ENCODE measurements around the gene NR2F1-AS1. TPM values are rescaled to one million over a fixed set of nuclear protein-coding genes. Genes with fewer than 3 reads are reported as not detected.

Gene NR2F1-AS1
- total RNA-seq, 2 donors from 2014 or later = not detected

GRCh38 chr5:93608855-93609254 lies 27.8 kb upstream of the NR2F1-AS1 start:
- Mint-ChIP-seq H3K4me3 (no peak overlapping the region), H3K36me3 (peaks cover 8% of the 10 kb centered on the region), H3K4me1 (ENCODE audit: low read depth in 2 of 2) (peaks cover 23 to 30% of the 10 kb centered on the region in 2 donors), H3K9me3 (no peaks in the 10 kb centered on the region), H3K27me3 (peaks cover 66 to 91% of the 10 kb centered on the region in 2 donors), H3K27ac (no peak overlapping the region)
- no peak for ATAC-seq
- DNase-seq (ENCODE audit: low spot score) = no peak

GRCh38 chr5:93607367-93608258 lies 26.6 kb upstream of the NR2F1-AS1 start:
- DNase-seq (ENCODE audit: low spot score) (no peak), ATAC-seq (peak; percentile 67 to 78)
- peak overlapping the region; percentile 49 for H3K4me3 Mint-ChIP-seq
- peaks cover 65 to 79% of the 10 kb centered on the region in 2 donors for H3K27me3 Mint-ChIP-seq
- H3K36me3 Mint-ChIP-seq = peaks cover 8% of the 10 kb centered on the region
- peaks cover 20 to 30% of the 10 kb centered on the region in 2 donors for H3K4me1 Mint-ChIP-seq (ENCODE audit: low read depth in 2 of 2)
- H3K9me3 Mint-ChIP-seq = no peaks in the 10 kb centered on the region
- H3K27ac Mint-ChIP-seq = no peak overlapping the region

- Mint-ChIP-seq H3K9me3 (no peaks in the 10 kb centered on the region), H3K4me3 (no peak overlapping the region), H3K27ac (no peak overlapping the region), H3K27me3 (peaks cover 63 to 66% of the 10 kb centered on the region in 2 donors), H3K4me1 (ENCODE audit: low read depth in 2 of 2) (peaks cover 11 to 20% of the 10 kb centered on the region in 2 donors), H3K36me3 (peaks cover 5% of the 10 kb centered on the region)
- DNase-seq (ENCODE audit: low spot score) = no peak
- no peak for ATAC-seq
Observed at GRCh38 chr5:93606382-93606752, 25.3 kb upstream of the NR2F1-AS1 start.

GRCh38 chr5:93604644-93605515 lies 23.9 kb upstream of the NR2F1-AS1 start:
- Mint-ChIP-seq H3K36me3 (no peaks in the 10 kb centered on the region), H3K27me3 (peaks cover 51 to 53% of the 10 kb centered on the region in 2 donors), H3K27ac (no peak overlapping the region), H3K4me1 (ENCODE audit: low read depth in 2 of 2) (peaks cover 10 to 16% of the 10 kb centered on the region in 2 donors), H3K9me3 (no peaks in the 10 kb centered on the region), H3K4me3 (peak overlapping the region; percentile 12)
- DNase-seq (ENCODE audit: low spot score) = no peak
- ATAC-seq = no peak

GRCh38 chr5:93603793-93604643 lies 23.0 kb upstream of the NR2F1-AS1 start:
- no peak for ATAC-seq
- Mint-ChIP-seq H3K36me3 (no peaks in the 10 kb centered on the region), H3K9me3 (no peaks in the 10 kb centered on the region), H3K27me3 (peaks cover 43 to 47% of the 10 kb centered on the region in 2 donors), H3K4me1 (ENCODE audit: low read depth in 2 of 2) (peaks cover 10 to 16% of the 10 kb centered on the region in 2 donors), H3K4me3 (no peak overlapping the region), H3K27ac (no peak overlapping the region)
- no peak for DNase-seq (ENCODE audit: low spot score)

- H3K27ac Mint-ChIP-seq = no peak overlapping the region
Observed at GRCh38 chr5:93603078-93603792, 22.2 kb upstream of the NR2F1-AS1 start.

GRCh38 chr5:93602241-93603077 lies 21.4 kb upstream of the NR2F1-AS1 start:
- no peaks in the 10 kb centered on the region for H3K9me3 Mint-ChIP-seq
- H3K27me3 Mint-ChIP-seq = peaks cover 28 to 38% of the 10 kb centered on the region in 2 donors
- no peak overlapping the region for H3K27ac Mint-ChIP-seq
- no peak for DNase-seq (ENCODE audit: low spot score)
- peaks cover 3 to 9% of the 10 kb centered on the region in 2 donors for H3K4me1 Mint-ChIP-seq (ENCODE audit: low read depth in 2 of 2)
- H3K36me3 Mint-ChIP-seq = no peaks in the 10 kb centered on the region
- no peak overlapping the region for H3K4me3 Mint-ChIP-seq
- no peak for ATAC-seq

More at GRCh38 chr5:93603078-93603792, 22.2 kb upstream of the NR2F1-AS1 start:
- Mint-ChIP-seq H3K4me1 (ENCODE audit: low read depth in 2 of 2) (peaks cover 10 to 16% of the 10 kb centered on the region in 2 donors), H3K4me3 (no peak overlapping the region), H3K9me3 (no peaks in the 10 kb centered on the region), H3K27me3 (peaks cover 36 to 44% of the 10 kb centered on the region in 2 donors), H3K36me3 (no peaks in the 10 kb centered on the region)
- no peak for ATAC-seq
- no peak for DNase-seq (ENCODE audit: low spot score)

DNA sequence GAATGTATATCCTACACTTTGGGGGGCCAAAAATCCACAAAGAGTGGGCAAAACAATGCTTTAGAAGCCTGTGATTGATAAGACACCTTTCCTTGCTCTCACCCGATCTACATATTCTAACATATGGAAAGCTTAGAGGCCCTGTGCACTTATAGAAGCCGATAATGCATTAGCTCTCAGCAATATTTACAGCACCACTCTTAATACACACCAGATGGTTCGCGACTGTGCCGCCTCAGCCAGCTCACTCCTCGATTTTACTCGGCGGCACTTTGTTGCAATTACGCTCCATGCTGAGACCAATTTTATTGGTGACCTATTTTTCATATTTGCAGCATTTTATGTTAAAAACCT lies 20.8 kb upstream of the NR2F1-AS1 start:
- Mint-ChIP-seq H3K9me3 (no peaks in the 10 kb centered on the region), H3K4me1 (ENCODE audit: low read depth in 2 of 2) (peaks cover 0 to 8% of the 10 kb centered on the region in 2 donors), H3K27me3 (peaks cover 25 to 37% of the 10 kb centered on the region in 2 donors), H3K4me3 (no peak overlapping the region), H3K27ac (no peak overlapping the region), H3K36me3 (no peaks in the 10 kb centered on the region)
- ATAC-seq (no peak), DNase-seq (ENCODE audit: low spot score) (no peak)

- H3K27me3 Mint-ChIP-seq = peaks cover 25 to 36% of the 10 kb centered on the region in 2 donors
- no peak overlapping the region for H3K27ac Mint-ChIP-seq
- DNase-seq (ENCODE audit: low spot score) = no peak
- H3K4me3 Mint-ChIP-seq = no peak overlapping the region
- H3K9me3 Mint-ChIP-seq = no peaks in the 10 kb centered on the region
- peaks cover 0 to 8% of the 10 kb centered on the region in 2 donors for H3K4me1 Mint-ChIP-seq (ENCODE audit: low read depth in 2 of 2)
- ATAC-seq = no peak
- H3K36me3 Mint-ChIP-seq = no peaks in the 10 kb centered on the region
Observed at GRCh38 chr5:93601071-93601801, 20.2 kb upstream of the NR2F1-AS1 start.

DNA sequence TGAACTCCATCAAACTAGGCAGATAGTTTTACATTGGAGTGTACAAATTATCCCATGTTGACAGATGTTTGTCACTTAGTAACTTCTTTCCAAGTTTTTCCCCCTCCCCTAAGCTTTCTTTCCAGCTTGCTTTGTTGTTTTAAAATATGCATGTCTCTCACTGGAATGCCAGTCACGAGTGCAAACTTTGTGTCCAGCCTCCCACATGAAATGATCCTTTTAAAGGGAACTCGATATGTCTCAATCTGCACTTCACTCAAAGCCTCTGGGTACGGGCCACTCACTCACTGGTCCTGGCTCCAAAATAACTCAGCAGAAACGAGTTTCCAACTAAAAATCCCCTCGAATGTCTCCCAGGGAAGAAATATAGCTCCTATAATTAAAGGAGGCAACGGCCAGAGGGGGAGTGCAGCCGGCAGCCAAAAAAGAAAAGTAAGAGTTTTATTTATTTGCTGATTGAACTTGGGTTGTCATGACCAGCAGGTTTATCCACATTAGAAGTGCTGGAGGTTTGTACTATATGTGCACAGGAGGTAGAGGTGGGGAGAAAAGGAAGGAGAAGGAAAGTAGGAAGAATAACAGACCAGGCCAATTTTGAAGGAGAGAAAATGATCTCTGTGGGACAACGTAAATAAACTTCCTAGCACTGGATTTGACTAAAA lies 19.5 kb upstream of the NR2F1-AS1 start:
- ATAC-seq (no peak), DNase-seq (ENCODE audit: low spot score) (no peak)
- no peaks in the 10 kb centered on the region for H3K9me3 Mint-ChIP-seq
- no peak overlapping the region for H3K27ac Mint-ChIP-seq
- no peaks in the 10 kb centered on the region for H3K36me3 Mint-ChIP-seq
- H3K4me1 Mint-ChIP-seq (ENCODE audit: low read depth in 2 of 2) = peaks cover 0 to 13% of the 10 kb centered on the region in 2 donors
- H3K27me3 Mint-ChIP-seq = peaks cover 25 to 38% of the 10 kb centered on the region in 2 donors
- H3K4me3 Mint-ChIP-seq = no peak overlapping the region

DNA sequence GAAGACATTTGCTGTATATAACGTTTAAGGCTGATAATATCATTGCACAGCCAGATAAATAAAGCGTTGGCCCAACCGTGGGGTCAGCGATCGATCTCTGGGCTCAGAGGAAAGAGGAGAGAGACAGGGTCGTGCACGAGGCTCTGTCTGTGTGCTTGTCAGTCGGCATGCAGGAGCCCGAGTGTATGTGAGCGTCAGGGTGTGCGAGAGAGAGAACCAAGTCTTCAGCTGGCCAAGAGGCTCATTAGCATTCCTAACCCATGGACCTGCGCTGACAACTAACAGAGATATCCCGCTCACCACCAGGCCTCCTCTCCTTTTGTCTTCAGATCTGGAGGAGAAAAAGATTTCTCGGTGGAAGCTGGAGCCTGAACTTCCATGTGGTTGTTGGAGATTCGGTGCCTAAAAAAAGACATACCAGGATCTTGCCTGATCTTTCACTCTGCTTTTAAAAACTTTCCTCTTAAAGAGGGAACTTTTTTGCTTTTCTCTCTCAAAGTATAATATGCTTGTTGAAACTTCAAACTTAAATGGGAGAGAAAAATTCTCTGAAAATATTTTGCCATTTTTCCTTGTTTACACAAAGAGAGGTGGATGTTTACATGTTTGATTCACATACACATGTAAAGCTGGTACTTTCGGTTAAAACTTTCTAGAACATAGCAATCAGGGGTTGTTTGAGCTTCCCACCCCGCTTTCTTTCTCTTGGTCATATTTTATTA lies 18.5 kb upstream of the NR2F1-AS1 start:
- H3K36me3 Mint-ChIP-seq = no peaks in the 10 kb centered on the region
- DNase-seq (ENCODE audit: low spot score) = no peak
- ATAC-seq = no peak
- no peaks in the 10 kb centered on the region for H3K9me3 Mint-ChIP-seq
- no peak overlapping the region for H3K27ac Mint-ChIP-seq
- peaks cover 18 to 34% of the 10 kb centered on the region in 2 donors for H3K27me3 Mint-ChIP-seq
- no peak overlapping the region for H3K4me3 Mint-ChIP-seq
- H3K4me1 Mint-ChIP-seq (ENCODE audit: low read depth in 2 of 2) = peaks cover 0 to 10% of the 10 kb centered on the region in 2 donors
